Amniotic stem cell (primary cell): ENCODE results near the gene ADRM1.

Experiments
- DNase-seq: peaks from one replicate; lab custom pipeline; 2025; lab: John Stamatoyannopoulos, UW

Gene ADRM1, protein sequence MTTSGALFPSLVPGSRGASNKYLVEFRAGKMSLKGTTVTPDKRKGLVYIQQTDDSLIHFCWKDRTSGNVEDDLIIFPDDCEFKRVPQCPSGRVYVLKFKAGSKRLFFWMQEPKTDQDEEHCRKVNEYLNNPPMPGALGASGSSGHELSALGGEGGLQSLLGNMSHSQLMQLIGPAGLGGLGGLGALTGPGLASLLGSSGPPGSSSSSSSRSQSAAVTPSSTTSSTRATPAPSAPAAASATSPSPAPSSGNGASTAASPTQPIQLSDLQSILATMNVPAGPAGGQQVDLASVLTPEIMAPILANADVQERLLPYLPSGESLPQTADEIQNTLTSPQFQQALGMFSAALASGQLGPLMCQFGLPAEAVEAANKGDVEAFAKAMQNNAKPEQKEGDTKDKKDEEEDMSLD

DNA sequence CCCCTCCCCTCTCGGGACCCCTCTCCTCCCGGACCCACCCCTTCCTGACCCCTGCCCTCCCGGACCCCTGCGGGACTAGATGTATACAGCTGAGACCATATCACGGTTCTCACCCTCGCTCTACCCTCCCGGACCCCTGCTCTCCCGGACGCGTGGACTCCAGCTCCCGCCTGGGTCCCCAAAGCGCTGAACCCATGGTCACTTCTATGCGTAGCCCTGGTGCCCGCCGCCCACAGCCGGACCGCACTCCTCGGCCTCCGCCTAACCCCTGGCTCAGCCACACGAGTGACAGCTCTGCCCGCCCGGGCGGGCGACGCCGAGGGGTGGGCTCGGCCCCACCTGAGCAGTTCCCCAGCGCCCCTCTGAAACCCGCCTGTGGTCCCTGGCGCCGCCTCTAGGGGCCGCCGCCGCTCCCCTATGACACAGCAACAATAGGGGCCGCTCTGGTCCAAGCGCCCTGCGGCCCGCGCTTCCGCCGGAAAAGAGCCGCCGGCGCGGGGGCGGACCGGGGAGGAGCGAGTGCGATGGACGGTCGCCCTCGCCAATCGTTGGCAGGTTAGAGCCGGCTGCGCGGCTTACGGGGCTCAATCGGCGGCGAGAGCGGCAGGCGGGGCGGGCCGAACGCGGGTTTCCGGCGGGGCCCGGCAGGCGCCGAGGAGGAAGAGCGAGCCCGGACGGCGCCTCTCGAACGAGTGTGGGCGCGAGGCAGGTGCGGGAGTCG, at the start of gene ADRM1:
ADRM1 (plus strand) TSS at position 657 of the 721 bp plus-strand sequence. CDS start 572 bp downstream, outside the sequence.
- peak; percentile 92 for DNase-seq

DNA sequence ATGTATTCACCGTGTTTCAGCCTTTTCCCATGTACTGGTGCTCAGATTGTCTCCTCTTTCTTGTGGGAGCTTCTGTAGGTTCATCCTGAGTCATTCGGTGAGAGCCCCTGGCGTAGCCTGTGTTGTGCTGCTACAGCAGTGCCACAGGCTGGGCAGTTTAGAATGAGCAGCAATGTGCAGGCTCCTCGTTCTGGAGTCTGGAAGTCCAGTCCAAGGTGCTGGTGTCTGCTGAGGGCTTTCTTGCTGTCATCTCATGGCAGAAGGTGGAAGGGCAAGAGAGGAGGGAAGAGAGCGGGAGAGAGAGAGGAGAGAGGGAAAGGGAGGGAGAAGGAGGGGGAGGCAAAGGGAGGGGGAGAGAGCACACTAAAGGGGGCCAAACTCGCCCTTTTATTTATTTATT, 49.4 kb upstream of the ADRM1 start:
- no peak for DNase-seq

DNA sequence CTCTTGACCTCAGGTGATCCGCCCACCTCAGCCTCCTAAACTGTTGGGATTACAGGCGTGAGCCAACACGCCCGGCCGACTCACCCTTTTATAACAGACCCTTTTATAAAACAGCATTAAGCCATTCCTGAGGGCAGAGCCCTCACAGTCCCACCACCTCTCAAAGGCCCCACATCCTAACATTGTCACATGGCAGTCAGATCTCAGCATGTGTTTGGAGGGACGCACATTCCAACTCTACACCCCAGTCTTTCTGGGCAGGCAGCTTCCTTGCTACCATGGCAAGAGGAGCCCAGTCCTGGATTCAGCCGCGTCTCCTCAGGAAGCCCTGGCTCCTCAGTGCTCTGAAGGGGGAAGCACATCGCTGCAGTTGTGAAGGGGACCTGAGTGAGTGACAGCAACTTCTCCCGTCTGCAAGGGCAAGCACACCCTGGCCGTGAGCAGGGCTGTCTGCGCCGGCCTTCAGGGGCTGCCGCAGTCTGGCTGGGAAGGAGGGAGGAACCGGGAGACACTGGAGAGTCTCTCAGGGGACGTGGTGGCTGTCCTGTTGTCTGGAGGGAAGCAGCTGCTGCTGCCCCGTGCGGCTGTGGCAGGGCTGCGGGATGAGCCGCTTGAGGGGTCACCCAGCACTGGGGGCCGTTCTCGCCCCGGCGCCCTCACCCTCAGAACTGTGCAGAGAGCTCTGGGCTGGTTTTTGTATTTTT, 48.6 kb upstream of the ADRM1 start:
- DNase-seq = no peak

DNA sequence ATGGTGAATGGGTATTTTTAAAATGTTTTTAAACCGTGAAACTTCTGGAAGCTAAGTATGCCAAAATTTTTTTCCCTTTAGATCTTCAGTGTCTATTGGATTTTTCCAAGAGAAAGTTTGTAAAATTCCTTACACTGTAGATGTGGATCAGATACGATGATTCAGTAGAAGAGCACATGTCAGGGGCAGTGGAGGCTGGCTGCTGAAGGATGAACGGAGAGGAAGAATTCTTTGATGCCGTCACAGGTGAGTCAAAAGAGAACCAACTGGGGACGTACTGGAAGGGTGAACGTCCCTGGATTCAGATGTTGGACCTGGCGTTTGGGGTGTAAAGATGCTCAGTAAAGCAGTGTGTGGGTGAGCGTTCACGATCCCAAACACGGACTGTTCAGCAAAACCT, 46.8 kb upstream of the ADRM1 start:
- DNase-seq = no peak

DNA sequence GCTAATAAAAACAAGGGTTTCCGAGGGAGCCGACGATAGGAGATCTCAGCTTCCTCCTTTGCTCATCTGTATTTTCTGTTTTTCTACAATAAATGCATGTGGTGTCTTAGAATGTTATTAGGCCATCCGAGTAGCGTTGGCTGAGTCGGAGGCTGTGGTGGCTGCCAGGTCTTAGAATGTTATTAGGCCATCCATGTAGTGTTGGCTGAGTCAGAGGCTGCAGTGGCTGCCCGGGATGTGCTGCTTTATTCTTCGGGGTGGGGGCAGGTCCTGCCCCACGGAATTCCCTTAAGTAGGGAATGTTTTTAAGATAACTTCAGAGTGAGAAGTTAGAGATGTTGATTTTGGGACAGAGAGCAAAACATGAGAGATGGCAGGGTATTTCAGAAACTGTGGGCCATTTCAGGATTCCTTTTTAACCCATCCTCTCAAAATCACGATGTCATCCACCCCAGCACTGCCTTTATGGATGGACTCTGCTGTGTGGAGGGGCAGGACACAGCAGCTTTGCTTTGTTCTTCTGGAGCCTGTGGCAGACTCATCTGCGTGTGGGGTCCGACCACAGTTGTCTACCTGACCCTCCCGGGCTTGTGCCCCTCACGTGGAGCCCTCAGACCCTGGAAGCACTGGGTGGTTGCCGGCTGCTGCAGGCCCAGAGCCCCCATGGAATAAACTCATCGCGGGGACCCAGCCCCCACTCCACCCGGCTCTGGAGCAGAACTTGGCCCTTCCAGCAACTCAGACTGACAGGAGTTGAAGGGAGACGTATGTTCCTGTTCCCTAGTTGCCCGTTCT, 44.1 kb upstream of the ADRM1 start:
- DNase-seq = peak; percentile 5

DNA sequence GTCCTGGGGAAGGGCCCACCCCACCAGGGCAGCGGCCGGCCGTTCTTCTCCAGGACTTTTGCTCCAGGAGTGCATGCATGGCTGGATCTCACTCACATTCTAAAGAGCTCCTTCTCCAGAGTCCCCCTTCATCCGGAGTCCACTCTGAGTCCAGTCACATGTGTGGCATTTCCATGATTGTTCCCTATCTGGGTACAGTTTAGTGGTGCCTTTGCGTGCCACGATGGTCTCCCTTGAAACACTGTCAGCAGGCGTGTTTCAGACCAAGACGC, 43.6 kb upstream of the ADRM1 start:
- no peak for DNase-seq

DNA sequence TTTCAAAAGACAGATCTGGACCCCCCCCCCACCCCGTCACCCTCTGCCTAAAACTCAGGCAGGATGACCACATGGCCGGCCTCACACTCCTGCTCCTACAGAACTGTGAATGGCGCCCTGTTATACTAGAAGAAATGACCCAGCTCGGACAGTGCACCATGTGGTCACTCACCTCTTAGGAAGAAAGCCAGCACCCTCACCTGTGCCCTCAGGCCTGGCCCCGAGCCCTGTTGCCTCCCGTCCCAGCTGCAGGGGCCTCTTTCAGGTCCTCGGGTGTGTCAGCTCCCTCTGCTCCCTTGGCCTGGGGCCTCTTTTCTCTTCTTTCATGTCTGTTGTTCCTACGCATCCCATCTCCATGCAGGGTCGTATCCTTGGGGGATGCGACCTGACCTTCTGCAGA, 40.7 kb upstream of the ADRM1 start:
- no peak for DNase-seq

DNA sequence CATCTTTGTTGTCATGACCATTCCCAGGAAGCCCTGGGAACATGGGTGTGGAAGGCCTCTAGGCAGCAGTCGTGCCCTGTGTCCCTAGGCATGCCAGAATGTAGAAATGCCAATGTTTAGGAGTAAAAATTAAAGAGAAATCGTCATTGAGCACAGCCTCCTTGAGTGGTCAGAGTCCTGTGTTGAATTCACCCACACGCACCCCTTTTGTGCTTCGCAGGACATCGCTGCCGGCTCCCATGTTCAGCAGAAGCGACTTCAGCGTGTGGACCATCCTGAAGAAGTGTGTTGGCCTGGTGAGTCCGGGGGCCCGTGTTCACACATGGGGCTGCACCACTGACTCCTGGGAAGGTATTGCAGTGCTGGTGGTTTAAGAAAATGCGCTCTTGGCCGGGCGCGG, 39.4 kb upstream of the ADRM1 start:
- no peak for DNase-seq

DNA sequence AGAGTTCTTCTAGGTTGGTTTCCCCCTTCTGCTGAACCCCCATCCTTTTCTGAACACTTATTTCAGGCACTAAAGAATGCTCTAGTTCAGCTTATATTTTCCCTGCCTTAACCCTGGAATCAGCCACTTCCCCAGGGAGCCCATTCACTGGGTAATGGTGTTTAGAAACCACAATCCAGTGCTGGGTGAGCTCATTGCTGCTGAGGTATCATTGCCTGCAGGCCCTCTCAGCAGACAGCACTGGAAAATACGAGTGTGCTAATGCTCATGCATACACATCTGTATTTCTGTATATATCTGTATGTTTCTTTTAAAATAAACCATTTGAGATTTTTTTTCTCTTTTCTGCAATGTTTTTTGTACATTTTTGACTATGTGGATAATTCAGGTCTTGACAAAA, 37.4 kb upstream of the ADRM1 start:
- no peak for DNase-seq

DNA sequence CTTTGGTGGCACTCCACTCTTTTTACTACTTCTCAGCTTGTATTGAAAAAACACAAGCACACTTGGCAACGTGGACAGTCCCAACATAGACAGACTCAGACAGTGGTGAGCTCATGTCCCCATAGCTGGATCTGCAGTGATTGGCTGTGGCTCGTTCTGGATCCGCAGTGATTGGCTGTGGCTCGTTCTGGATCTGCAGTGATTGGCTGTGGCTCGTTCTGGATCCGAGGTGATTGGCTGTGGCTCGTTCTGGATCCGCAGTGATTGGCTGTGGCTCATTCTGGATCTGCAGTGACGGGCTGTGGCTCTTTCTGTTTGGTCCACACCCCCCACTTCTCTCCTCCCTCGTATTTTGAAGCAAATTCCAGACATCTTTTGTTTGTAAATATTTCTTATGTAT, 36.5 kb upstream of the ADRM1 start:
- no peak for DNase-seq

DNA sequence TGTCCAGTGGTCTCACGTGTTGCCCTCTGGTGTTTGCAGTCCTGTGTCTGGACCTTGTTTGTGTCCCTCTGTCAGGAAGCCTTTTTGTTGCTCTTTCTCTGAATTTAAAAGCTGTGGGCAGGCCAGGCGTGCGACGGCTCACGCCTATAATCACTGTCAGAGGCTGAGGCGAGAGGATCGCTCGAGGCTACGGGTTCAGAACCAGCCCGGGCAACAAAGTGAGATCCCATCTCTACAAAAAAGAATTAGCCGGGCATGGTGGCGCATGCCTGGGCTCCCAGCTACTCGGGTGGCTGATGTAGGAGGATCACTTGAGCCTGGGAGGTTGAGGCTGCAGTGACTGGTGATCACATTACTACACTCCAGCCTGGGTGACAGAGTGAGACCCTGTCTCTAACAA, 35.9 kb upstream of the ADRM1 start:
- DNase-seq = no peak

DNA sequence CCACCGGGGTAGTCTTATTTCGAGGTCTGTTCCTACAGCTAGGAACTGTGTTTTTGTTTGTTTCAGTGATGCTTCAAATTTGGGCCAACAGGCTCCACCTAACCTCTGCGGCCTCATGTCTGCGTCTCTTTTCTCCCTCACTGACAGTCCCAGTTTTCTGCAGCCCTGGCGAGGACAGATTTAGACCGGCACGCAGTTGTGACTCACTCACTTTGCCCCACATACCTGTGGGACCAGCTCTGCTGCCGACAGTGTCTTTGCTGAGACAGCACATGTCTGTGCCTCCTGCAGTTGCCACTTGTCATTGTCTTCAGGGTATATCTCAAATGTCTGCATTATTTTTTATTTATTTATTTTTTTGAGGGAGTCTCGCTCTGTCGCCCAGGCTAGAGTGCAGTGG, 35.3 kb upstream of the ADRM1 start:
- no peak for DNase-seq

DNA sequence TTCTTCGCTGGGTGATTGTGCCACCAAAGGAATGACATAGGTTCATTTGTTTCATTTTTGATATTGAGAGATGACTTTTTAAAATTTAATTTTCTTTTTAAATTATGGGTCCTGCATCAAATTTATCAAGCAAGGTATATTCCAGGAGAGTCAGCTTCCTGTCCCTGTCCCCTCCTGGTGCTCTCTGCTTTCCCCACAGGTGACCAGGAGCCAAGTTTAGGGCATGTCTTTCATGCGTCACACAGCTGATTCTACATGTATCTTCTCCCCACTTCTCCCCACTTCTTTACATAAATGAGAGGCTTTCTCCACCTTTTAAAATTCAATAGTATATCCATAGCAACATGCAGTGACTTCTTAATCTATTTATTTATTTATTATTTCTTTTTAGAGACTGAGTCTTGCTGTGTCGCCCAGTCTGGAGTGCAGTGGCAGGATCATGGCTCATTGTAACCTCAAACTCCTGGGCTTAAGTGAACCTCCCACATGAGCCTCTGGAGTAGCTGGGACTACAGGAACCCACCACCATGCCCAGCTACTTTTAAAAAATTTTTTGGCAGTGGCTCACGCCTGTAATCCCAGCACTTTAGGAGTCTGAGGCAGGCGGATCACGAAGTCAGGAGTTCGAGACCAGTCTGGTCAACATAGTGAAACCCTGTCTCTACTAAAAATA, 34.4 kb upstream of the ADRM1 start:
- no peak for DNase-seq

DNA sequence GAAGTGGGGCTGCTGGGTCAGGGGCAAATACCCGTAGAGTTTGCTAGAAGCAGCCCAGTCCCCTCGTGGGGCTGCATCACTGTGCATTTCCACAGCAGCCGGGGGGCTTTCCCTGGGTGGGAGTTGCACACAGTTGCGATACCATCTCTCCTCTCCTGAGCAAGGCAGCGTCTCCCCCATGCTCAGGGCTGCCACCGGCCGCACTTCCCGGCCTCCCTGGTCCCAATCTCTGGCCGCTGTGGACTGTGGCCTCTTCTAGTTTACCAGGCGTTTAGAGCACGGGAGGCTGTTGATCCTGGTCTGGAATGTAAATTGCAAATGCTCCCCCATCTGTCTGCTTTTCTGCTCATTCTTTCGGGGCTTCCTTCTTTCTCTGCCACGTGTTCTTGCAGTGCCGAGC, 33.4 kb upstream of the ADRM1 start:
- no peak for DNase-seq

DNA sequence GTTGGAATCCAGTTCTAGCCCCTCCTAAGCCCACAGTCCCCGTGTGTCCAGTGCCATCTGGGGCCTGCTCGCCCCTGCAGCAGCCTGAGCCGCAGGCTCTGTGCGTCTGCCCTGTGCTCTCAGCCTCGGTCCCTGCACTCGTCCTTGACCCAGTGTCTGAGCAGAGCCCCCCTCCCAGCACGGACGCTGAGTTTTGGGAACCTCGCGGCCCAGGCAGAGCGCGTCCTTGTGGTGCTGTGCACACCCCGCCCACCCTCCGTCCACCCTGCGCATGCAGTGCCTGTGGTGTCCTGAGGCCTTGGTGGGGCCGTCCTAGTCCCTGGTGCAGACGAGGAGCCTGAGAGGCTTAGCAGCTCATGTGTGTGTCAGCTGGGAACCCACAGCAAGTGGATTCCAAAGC, 32.9 kb upstream of the ADRM1 start:
- no peak for DNase-seq

DNA sequence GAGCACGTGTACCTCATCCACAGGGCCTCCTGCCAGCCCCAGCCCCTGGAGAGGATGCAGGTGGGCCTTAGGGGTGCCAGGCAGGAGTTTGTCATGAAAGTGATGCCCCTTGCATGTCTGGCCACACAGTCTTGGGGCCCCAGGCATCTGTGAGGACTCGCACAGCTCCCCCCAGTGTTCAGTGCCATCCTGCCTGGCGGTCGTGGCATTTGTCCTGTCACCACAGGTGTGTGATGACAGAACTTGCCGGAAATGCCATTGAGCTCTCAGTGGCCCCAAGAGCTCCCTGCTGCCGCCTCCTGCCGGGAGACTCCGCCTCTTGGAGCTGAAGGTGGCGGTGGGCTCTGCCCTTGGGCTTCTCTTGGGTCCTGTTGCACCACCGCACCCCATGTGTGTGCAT, 30.6 kb upstream of the ADRM1 start:
- no peak for DNase-seq

DNA sequence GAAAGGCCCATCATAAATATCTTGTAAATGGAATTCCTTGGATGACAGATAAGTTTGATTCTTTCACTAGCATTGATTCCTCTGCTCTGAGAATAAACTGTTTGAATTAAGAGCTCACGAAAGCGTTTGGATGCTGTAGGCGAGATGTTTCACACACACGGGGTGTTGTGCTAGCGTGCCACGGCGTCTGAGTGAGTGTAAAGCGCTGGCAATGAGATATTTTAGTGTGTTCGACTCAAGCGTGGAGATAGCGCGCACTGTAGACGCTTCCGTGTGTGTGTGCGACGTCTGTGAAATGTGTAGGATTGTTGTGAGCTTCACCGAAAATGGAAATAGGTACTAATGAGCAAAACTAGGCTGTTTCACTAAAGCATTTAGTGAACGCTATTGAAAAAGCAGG, 29.4 kb upstream of the ADRM1 start:
- DNase-seq = no peak

DNA sequence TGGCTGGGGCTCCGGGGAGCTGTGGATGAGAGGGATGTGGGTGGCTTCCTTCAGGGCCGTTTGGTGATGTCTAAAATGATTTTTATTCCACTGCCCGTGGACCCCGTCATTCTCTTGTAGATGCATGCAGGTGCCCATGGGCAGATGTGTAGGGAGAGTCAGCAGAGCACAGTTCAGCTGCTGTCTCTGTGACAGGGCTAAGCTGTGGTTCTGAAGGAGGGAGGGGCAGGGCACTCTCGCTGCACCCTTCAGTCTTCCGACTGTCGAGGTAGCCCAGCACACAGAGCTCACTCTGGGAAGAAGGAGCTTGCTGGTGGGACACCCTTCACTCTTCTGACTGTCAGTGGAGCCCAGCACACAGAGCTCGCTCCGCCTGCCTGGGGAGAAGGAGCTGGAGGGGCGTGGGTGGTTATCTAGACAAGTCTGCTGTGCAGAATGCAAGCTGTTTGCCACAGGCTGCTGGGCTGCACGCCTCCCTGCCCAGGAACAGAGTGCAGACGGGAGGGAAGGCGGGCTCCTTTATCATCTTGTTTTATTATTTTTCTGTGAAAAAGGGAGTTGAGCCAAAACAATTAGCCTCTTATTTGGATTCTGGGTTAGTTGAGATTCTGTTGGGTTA, 28.4 kb upstream of the ADRM1 start:
- DNase-seq = no peak

DNA sequence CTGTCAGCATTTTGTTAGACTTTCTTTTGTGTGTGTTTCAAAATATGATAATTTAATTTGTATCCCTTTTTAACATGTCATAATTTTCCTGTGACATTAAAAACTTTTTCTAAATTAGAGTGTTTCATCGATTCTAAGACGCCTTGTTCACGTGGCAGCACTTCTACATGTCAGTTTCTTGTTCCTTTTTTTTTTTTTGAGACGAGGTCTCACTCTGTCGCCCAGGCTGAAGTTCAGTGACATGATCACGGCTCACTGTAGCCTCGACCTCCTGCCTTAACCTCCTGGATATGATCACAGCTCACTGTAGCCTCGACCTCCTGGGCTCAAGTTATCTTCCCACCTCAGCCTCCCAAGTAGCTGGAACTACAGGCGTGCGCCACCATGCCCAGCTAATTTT, 27.6 kb upstream of the ADRM1 start:
- DNase-seq = no peak

DNA sequence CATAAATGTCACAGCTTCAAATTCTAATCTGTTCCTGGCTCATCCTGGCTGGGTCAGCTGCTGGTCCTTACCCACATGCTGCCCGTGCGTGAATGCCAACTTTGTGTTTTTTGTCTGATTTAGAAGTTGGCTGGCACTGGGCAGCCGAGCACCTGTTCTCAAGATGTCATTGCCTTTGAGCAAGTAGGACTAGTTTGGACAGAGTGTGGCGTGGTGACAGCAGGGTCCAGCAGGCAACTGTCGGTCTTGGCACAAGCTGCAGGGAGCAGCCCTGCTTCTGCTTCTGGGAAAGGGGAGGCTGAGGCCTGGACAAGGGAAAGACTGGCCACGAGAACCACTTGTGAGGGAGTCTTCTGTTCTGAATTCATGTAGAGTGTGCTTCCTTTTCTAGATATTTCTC, 26.4 kb upstream of the ADRM1 start:
- no peak for DNase-seq

DNA sequence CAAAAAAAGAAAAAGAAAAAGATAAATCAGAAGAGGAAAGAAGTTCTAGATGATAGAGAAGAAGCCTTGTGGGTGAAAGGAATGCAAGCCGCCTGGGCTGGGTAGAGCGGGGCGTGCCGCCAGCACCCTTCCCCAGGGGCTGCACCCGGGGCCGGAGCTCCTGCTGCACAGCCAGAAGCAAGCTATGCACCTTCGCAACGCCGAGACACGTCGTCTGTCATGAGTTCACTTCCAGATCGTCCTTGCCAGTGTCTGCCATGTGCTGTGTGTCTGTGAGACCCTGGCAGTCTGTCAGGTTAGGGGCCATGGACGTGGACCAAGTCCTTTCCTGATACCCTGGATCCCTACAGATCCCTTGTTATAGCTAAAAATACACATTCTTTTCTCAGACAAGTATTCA, 25.5 kb upstream of the ADRM1 start:
- DNase-seq = no peak

DNA sequence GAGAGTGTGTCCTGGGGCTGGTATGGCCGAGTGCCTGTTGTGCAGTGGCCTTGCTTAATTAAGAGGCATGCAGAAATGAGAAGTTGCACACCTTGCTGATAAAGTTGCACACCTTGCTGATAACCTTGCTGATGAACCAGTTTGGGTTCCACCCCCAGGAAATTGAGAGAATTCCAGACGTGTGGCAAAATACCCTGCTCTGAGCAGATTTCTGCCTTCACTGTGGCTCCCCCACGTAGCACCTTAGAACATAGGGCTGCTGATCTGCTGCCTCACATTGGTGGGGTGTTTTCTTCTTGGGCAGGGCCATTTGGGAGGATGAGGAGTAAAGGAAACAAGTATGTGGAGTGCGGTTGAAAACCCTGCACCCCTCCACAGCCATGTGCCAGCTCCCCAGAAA, 22.5 kb upstream of the ADRM1 start:
- DNase-seq = no peak
